T-helper 2 cell treated with Interferon-gamma antibody and Interleukin-4, amounts not matched to agents 5 μg/mL and 100 μg/mL, for 36 hours (primary cell): Measurements from ENCODE around the gene TECPR2.
"Not testable (repeated sequence)": the region's sequence is repeated elsewhere in the genome, so short reads cannot be mapped to it uniquely, and the experiment has no call there.

Experiments
- DNase-seq: peaks from one replicate; pipeline ENCODE4 v3.0.0; 2021; ENCODE audit warnings: low spot score
- H3K27ac Mint-ChIP-seq: one replicate; pipeline ENCODE4 v1.8.0; 2021; ENCODE audit warnings: mild to moderate bottlenecking, mixed read lengths
- H3K27me3 Mint-ChIP-seq: one replicate; pipeline ENCODE4 v1.8.0; 2021; ENCODE audit warnings: low read depth, mixed read lengths
- H3K36me3 Mint-ChIP-seq: one replicate; pipeline ENCODE4 v1.8.0; 2021; ENCODE audit warnings: low read depth, mixed read lengths
- H3K4me1 Mint-ChIP-seq: one replicate; pipeline ENCODE4 v1.8.0; 2021; ENCODE audit warnings: low read depth, mixed read lengths
- H3K4me3 Mint-ChIP-seq: one replicate; pipeline ENCODE4 v1.8.0; 2022; ENCODE audit warnings: mild to moderate bottlenecking, moderate library complexity, mixed read lengths
- H3K9me3 Mint-ChIP-seq: one replicate; pipeline ENCODE4 v1.8.0; 2021; ENCODE audit warnings: mixed read lengths

TECPR2 gene

GRCh38 chr14:102538602-102539543 is 176.1 kb downstream of the TECPR2 start:
- DNase-seq, result no peak
- no peaks in the 10 kb centered on the region for H3K4me1 Mint-ChIP-seq
- no peaks in the 10 kb centered on the region for H3K36me3 Mint-ChIP-seq
- H3K4me3 Mint-ChIP-seq, result no peak overlapping the region
- peaks cover 11% of the 10 kb centered on the region for H3K27me3 Mint-ChIP-seq
- no peaks in the 10 kb centered on the region for H3K9me3 Mint-ChIP-seq
- H3K27ac Mint-ChIP-seq, result no peak overlapping the region

- Mint-ChIP-seq H3K4me3 (no peak overlapping the region), H3K4me1 (no peaks in the 10 kb centered on the region), H3K36me3 (no peaks in the 10 kb centered on the region), H3K27ac (no peak overlapping the region), H3K27me3 (peaks cover 15% of the 10 kb centered on the region), H3K9me3 (no peaks in the 10 kb centered on the region)
- DNase-seq, result no peak
Measured at GRCh38 chr14:102539544-102540314, 177.0 kb downstream of the TECPR2 start.

GRCh38 chr14:102540315-102541028 is 177.7 kb downstream of the TECPR2 start:
- no peak overlapping the region for H3K4me3 Mint-ChIP-seq
- no peak overlapping the region for H3K27ac Mint-ChIP-seq
- no peaks in the 10 kb centered on the region for H3K9me3 Mint-ChIP-seq
- DNase-seq, result no peak
- peaks cover 4% of the 10 kb centered on the region for H3K4me1 Mint-ChIP-seq
- H3K36me3 Mint-ChIP-seq, result no peaks in the 10 kb centered on the region
- H3K27me3 Mint-ChIP-seq, result peaks cover 20% of the 10 kb centered on the region

- not testable (repeated sequence) for H3K9me3 Mint-ChIP-seq, H3K4me1 Mint-ChIP-seq, H3K27ac Mint-ChIP-seq, H3K36me3 Mint-ChIP-seq, DNase-seq, H3K4me3 Mint-ChIP-seq
- peaks cover 26% of the 10 kb centered on the region for H3K27me3 Mint-ChIP-seq
Measured at GRCh38 chr14:102541029-102541491, 178.3 kb downstream of the TECPR2 start.

GRCh38 chr14:102541771-102542170 is 179.0 kb downstream of the TECPR2 start:
- no peaks in the 10 kb centered on the region for H3K9me3 Mint-ChIP-seq
- H3K4me3 Mint-ChIP-seq, result no peak overlapping the region
- H3K27ac Mint-ChIP-seq, result no peak overlapping the region

GRCh38 chr14:102544046-102544746 is 181.5 kb downstream of the TECPR2 start:
- Mint-ChIP-seq H3K27me3 (peaks cover 43% of the 10 kb centered on the region), H3K4me1 (peaks cover 4% of the 10 kb centered on the region)

More at GRCh38 chr14:102541771-102542170, 179.0 kb downstream of the TECPR2 start:
- no peak for DNase-seq
- Mint-ChIP-seq H3K27me3 (peaks cover 28% of the 10 kb centered on the region), H3K4me1 (peaks cover 4% of the 10 kb centered on the region), H3K36me3 (no peaks in the 10 kb centered on the region)

GRCh38 chr14:102544747-102545460 is 182.2 kb downstream of the TECPR2 start:
- H3K36me3 Mint-ChIP-seq, result no peaks in the 10 kb centered on the region
- H3K4me1 Mint-ChIP-seq, result peaks cover 4% of the 10 kb centered on the region
- no peak overlapping the region for H3K27ac Mint-ChIP-seq
- H3K9me3 Mint-ChIP-seq, result peaks cover 6% of the 10 kb centered on the region
- peak; percentile 39 for DNase-seq
- H3K4me3 Mint-ChIP-seq, result peak overlapping the region; percentile 60
- peaks cover 43% of the 10 kb centered on the region for H3K27me3 Mint-ChIP-seq

More at GRCh38 chr14:102544046-102544746, 181.5 kb downstream of the TECPR2 start:
- Mint-ChIP-seq H3K27ac (peak overlapping the region; percentile 45), H3K4me3 (peak overlapping the region; percentile 51), H3K36me3 (no peaks in the 10 kb centered on the region), H3K9me3 (peaks cover 6% of the 10 kb centered on the region)
- DNase-seq, result no peak

GRCh38 chr14:102545461-102546265 is 182.9 kb downstream of the TECPR2 start:
- no peaks in the 10 kb centered on the region for H3K36me3 Mint-ChIP-seq
- peaks cover 43% of the 10 kb centered on the region for H3K27me3 Mint-ChIP-seq
- H3K9me3 Mint-ChIP-seq, result peaks cover 6% of the 10 kb centered on the region
- no peak for DNase-seq
- H3K4me1 Mint-ChIP-seq, result peaks cover 4% of the 10 kb centered on the region
- no peak overlapping the region for H3K27ac Mint-ChIP-seq
- H3K4me3 Mint-ChIP-seq, result peak overlapping the region; percentile 60

GRCh38 chr14:102548616-102549240 is 186.0 kb downstream of the TECPR2 start:
- Mint-ChIP-seq H3K36me3 (no peaks in the 10 kb centered on the region), H3K4me3 (no peak overlapping the region), H3K27ac (no peak overlapping the region), H3K4me1 (peaks cover 4% of the 10 kb centered on the region), H3K9me3 (peaks cover 6% of the 10 kb centered on the region), H3K27me3 (peaks cover 32% of the 10 kb centered on the region)
- no peak for DNase-seq

GRCh38 chr14:102550927-102551401 is 188.2 kb downstream of the TECPR2 start:
- not testable (repeated sequence) for H3K36me3 Mint-ChIP-seq, DNase-seq, H3K27ac Mint-ChIP-seq, H3K4me3 Mint-ChIP-seq, H3K4me1 Mint-ChIP-seq, H3K9me3 Mint-ChIP-seq
- H3K27me3 Mint-ChIP-seq, result peaks cover 18% of the 10 kb centered on the region
